AG08395 (cell line): Measurements from ENCODE around the gene BMP7.

Experiments
- DNase-seq: peaks from one replicate; pipeline ENCODE4 v3.0.0; 2012; ENCODE audit warnings: mixed read lengths, low spot score

BMP7 gene

DNA sequence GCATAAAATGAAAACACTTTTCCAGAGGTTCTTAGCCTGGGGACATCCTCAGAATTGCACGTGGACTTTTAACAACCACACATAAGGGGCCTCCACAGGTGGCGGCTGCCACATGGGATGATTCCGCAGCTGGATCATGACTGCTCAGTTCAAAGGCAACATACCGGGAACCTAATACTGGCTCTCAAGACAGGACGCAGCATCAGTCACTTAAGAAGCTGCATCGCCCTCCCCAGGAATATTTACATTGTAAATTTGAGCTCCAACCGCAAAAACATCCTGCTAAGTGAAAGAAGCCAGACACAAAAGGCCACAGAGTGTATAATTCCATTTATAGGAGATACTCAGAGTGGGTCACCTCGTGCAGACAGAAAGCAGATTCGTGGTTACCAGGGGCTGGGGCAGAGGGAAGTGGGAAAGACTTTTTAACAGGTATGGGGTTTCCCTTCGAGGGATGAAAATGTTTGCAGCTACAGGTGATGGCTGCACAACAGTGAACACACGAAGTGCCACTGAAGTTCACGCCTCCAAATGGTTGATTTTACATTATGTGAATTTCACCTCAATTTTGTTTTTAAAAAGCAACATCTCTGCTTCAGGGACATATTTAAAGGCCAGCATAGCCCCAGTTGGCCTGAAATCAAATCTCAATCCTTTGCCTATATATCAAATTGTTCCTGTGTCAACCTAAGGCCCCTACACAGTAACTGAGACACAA, 141.5 kb downstream of the BMP7 start:
- no peak for DNase-seq

- no peak for DNase-seq
Observed at GRCh38 chr20:57124366-57124765, 142.1 kb downstream of the BMP7 start.

DNA sequence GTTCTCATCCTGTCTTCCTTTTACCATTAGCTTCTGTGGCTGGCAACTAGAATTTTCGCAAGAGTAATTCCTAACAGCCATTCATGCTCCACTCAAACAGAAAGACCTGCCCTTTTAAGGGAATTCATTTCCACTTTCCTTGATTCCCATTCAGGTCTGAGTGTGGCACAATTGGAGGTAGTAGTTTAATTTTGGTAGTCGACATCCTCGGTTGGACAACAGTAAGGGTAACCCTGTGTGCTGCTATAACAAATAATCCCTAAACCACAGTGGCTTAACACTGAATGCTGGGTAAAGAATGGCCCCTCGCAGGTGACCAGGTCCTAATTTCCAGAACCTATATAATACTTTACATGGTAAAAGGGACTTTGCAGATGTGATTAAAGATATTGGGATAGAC, 142.9 kb downstream of the BMP7 start:
- no peak for DNase-seq

GRCh38 chr20:57122536-57123489, 143.6 kb downstream of the BMP7 start:
- DNase-seq: no peak

GRCh38 chr20:57118964-57119363, 147.5 kb downstream of the BMP7 start:
- no peak for DNase-seq
